Stimulated activated CD8-positive, alpha-beta memory T cell treated with anti-CD3 and anti-CD28 coated beads, Interleukin-2, amount 100 ng/mL, for 48 hours (primary cell): Measurements from ENCODE around the gene BACE1-AS.
"Not testable (repeated sequence)": the region's sequence is repeated elsewhere in the genome, so short reads cannot be mapped to it uniquely, and the experiment has no call there.

Experiments
- DNase-seq, 2 donors: peaks; one replicate each; pipeline ENCODE4 v3.0.0-alpha.2; 2020; ENCODE audit warnings: low read depth in 2 of 2

The BACE1-AS gene

GRCh38 chr11:117319214-117319840 lies 28.2 kb downstream of the BACE1-AS start:
- no peak for DNase-seq

- DNase-seq: not testable (repeated sequence)
Observed at GRCh38 chr11:117327255-117327566, 36.1 kb downstream of the BACE1-AS start.

- peak; percentile 85 to 91 for DNase-seq
Observed at GRCh38 chr11:117327567-117328374, 36.6 kb downstream of the BACE1-AS start, which contains the start of gene CEP164. Gene CEP164 (plus strand): TSS chr11:117327854. CDS start chr11:117338587, 10,733 bp downstream.

GRCh38 chr11:117328375-117329010 lies 37.3 kb downstream of the BACE1-AS start:
- DNase-seq: no peak

- DNase-seq: no peak
Observed at GRCh38 chr11:117332843-117333242, 41.7 kb downstream of the BACE1-AS start.

DNA sequence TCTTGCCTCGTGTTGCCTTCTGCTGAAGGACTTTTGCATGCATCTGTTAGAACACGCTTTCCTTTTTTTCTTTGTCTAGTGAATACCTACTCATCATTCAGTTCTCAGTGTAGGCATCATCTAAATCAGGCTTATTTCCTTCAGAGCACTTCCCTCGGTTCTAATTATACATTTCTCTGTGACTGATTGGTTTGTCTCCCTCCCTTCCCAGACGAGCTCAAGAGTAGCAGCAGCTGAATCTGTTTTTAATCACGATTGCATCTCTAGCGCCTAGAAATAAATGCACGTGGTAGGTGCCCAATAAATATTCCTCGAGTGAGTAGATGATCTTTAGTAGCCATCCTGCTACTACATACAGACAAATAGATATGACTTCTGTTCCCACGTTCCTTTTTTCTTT lies 42.8 kb downstream of the BACE1-AS start:
- DNase-seq: no peak

GRCh38 chr11:117334896-117335295 lies 43.8 kb downstream of the BACE1-AS start:
- no peak for DNase-seq

DNA sequence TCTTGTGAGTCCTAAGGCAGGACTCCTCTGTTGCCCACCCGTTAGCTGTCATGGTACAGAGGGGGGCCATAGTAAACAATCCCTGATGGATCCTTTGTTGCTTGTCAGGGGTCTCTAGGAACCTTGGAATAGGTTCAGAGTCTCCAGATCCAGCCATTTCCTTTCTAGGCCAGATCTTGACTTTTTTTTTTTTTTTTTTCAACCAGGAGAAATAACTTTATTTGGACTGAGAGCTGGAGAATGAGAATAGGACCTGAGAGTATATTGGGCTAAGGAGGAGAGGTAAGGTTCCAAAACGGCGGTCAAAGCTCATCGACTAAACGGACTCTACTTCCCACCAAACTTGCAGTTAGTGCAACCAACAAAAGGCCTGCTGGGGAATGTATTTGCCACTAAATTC lies 44.3 kb downstream of the BACE1-AS start:
- no peak for DNase-seq

DNA sequence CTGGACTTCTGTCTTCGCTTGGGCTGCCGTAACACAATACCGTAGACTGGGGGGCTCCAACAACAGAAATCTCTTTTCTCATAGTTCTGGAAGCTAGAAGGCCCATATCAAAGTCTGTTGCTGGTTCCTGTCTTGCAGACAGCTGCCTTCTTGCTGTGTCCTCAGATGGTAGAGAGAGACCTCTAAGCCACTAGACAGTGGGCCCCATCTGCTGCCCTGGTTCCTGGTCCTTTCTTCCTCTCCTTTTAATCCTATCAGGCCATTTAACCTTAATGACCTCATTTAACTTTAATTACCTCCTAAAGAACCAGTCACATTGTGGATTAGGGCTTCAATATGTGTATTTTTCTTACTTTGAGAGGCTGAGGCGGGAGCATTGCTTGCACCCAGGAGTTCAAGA lies 45.9 kb downstream of the BACE1-AS start:
- no peak for DNase-seq
